Kidney epithelial cell (primary cell): ENCODE measurements around the gene EPHB3. TPM values are rescaled to one million over a fixed set of nuclear protein-coding genes. Genes with fewer than 3 reads are reported as not detected.

Source experiments
- DNase-seq: peaks from one replicate; pipeline ENCODE4 v3.0.0-alpha.2; 2010; ENCODE audit warnings: low read depth
- H3K27me3 ChIP-seq: 2 replicates; pipeline ENCODE4 v1.6.0; 2011; ENCODE audit warnings: low read length; ENCODE audit not compliant: control insufficient read depth, insufficient read depth
- H3K36me3 ChIP-seq: 2 replicates; pipeline ENCODE4 v1.5.1; 2011; ENCODE audit warnings: low read length; ENCODE audit not compliant: control insufficient read depth, insufficient read depth
- H3K4me3 ChIP-seq: 2 replicates; pipeline ENCODE4 v1.5.1; 2011; ENCODE audit warnings: low read depth, mild to moderate bottlenecking, control low read depth, low read length
- total RNA-seq: library from RNA; depleted of rRNA; stranded (reverse); fragments of >200 nt; gene quantifications from 2 replicates; pipeline ENCODE4 v1.2.3, GENCODE V29; 2015
- TF ChIP-seq, protein P1 (sequence below): IDR thresholded peaks from 2 replicates; pipeline ENCODE4 v1.5.1; 2011; ENCODE audit warnings: mild to moderate bottlenecking, moderate library complexity, low read length, control low read depth, inconsistent platforms; ENCODE audit not compliant: insufficient read depth, poor library complexity, severe bottlenecking

EPHB3 gene
- total RNA-seq, result 1.0 and 1.5 TPM in 2 replicates

DNA sequence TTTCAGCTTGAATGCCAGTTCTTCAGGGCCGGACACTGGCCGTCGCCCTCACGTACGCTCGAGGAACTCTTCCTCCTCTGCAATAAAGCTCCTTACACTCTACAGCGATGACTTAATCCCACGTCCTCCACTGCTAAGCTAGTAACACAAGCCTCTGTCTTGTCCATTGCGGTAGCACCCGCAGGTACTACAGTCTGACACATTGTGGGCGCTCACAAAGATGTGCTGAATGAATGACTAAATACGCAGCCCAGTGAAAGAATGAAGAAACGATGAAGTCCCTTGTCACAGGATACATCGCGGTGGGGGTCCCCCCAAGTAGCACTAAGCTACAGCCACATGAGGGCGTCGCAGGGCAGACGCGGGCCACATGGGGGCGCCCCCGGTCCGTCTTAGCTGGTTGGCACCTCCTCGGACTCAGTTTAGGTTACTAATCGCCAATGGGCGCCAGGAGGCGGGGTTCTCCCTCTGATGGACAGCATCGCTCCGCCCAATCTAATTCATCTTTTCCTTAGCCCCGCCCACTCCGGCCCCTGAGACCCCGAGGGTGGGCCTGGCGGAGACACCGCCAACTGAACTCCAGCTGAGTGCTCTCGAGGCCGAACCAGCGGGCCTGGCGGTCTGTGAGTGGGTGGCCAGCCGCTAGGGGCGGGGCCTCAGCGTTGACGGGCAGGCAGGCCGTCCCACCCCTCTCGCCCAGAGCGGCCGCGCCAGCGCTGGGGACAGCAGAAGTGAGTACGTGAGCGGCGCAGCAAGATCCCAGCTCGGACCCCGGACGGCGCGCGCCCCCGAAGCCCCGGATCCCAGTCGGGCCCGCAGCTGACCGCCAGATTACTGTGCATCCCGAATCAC, at the start of gene EPHB3:
TSS of gene EPHB3 (plus strand) at position 725 of the 852 bp plus-strand sequence. CDS start 451 bp downstream, outside the sequence.
- H3K27me3 ChIP-seq, result peaks cover 58% of the 10 kb centered on the region
- H3K36me3 ChIP-seq, result no peaks in the 10 kb centered on the region
- H3K4me3 ChIP-seq, result peak within 1 kb of the TSS; percentile 42
- TF ChIP-seq, protein P1, sequence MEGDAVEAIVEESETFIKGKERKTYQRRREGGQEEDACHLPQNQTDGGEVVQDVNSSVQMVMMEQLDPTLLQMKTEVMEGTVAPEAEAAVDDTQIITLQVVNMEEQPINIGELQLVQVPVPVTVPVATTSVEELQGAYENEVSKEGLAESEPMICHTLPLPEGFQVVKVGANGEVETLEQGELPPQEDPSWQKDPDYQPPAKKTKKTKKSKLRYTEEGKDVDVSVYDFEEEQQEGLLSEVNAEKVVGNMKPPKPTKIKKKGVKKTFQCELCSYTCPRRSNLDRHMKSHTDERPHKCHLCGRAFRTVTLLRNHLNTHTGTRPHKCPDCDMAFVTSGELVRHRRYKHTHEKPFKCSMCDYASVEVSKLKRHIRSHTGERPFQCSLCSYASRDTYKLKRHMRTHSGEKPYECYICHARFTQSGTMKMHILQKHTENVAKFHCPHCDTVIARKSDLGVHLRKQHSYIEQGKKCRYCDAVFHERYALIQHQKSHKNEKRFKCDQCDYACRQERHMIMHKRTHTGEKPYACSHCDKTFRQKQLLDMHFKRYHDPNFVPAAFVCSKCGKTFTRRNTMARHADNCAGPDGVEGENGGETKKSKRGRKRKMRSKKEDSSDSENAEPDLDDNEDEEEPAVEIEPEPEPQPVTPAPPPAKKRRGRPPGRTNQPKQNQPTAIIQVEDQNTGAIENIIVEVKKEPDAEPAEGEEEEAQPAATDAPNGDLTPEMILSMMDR, result peak; percentile 100
- DNase-seq, result peak; percentile 91

DNA sequence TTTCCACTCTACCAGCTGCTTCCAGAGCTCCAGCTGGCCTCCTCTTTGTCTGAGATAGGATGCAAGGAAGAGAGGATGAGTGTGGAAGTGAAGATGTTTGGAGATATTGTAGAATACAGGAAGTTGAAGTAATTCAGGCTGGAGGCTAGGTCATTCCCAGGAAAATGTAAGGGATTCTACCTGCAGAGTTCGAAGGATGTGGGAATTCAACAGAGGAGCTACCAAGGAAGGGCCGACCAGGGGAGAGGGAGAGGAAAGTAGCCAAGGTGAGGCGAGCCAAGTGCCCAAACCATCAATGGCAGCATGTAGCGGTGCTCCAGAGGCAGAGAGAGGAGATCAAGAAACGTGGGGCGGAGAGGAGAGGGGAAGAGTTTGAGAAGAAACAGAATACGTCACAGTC, 49.0 kb upstream of the EPHB3 start:
- Histone ChIP-seq H3K4me3 (no peak overlapping the region), H3K27me3 (peaks cover 32% of the 10 kb centered on the region), H3K36me3 (no peaks in the 10 kb centered on the region)
- TF ChIP-seq, protein P1, result no peak
- no peak for DNase-seq

DNA sequence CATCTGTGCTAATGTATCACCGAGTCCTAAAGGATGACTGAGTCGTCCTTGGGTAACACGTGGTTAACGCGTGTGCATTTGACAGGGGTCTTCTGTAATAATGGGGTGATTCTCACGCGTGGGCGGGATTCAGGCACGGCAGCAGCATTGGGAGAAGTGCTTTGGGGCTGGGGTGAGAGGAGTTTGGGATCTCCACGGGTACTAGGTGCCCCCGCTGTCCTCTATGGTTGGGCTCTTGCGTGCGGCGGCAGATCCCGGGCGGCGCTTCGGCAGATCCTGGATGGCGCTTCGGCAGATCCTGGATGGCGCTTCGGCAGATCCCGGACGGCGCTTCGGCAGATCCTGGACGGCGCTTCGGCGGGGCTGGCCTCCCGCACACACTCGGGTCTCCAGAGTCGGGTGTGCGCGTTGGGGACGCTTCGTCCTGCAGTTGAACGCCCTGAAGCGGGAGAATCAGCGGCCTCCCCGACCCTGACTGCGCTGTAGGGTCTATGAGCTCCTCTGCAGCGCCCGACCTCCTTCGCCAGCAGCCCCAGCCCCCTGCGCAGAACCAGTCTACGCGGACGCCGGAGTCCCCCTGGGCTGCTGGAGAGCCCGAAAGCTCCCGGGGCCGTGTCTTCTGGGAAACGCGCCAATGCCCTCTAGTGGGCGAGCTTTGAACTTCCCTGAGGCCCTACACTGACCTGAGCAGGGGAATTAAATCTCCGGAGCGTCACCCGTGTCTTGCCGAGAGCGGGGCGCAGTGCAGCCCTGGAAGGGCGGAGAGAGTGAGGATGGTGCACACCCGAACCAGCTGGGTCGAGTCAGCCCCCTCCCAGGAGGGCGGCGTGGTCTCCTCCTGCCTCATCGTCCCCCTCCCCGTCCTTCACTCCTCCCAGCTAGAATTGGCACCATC, 48.1 kb upstream of the EPHB3 start:
- peaks cover 30% of the 10 kb centered on the region for H3K27me3 ChIP-seq
- peak; percentile 25 for DNase-seq
- TF ChIP-seq, protein P1, result peak; percentile 89

DNA sequence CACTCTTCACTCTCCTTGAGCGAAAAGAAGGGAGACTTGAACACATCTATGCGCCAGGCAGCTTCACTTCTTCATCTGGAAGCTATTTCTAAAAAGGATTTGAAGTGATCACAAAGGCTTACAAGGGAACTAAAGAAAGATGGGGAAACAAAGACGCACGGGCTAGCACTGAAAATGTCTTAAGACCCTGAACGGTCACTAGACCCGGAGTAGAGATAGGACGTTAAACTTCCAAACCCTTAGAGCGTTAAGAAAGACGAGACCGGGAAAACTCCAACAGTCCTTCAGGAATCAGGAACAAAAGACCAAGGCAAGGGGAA, 47.5 kb upstream of the EPHB3 start:
- TF ChIP-seq, protein P1, result no peak
- peaks cover 26% of the 10 kb centered on the region for H3K27me3 ChIP-seq
- no peak for DNase-seq
- no peaks in the 10 kb centered on the region for H3K36me3 ChIP-seq
- H3K4me3 ChIP-seq, result no peak overlapping the region

More for the DNA sequence above, 48.1 kb upstream of the EPHB3 start:
- Histone ChIP-seq H3K4me3 (peak overlapping the region; percentile 17), H3K36me3 (no peaks in the 10 kb centered on the region)

DNA sequence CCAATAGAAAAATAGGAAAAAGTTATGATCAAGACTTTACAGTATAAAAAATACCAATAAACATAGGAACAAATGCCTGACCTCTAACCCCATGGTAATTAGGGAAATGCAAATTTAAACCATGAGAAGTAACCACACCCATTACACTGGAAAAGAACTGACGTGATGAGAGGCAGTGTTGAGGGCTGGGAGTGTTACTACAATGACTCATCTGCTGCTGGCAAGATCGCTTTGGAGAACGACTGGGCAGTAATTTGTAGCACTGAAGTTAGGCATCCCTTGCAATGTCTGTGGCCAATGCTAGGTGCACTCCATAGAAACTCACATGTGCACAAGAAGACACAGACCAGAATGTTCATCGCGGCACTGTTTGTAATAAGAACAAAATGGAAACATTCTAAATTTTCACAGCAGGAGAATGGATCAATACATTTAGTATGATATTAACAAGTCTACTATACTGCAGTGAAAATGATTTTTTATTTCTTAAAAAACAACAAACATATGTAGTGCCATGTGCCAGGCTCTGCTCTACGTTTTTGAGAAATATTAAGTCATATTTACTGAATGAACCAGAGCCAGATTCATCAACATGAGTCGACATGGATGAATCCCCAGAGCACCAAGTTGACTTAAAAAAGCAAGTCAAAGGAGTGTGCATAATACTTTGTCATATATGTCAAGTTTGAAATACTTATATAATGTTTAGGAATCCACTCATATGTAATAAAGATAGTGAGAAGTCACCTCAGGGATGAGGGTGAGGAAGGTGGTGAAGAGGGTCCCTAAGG, 37.6 kb upstream of the EPHB3 start:
- DNase-seq, result peak; percentile 43
- no peak overlapping the region for H3K4me3 ChIP-seq
- no peaks in the 10 kb centered on the region for H3K36me3 ChIP-seq
- TF ChIP-seq, protein P1, result no peak
- H3K27me3 ChIP-seq, result peaks cover 18% of the 10 kb centered on the region
